ENCODE data around the gene SH2D3C. TPM values are rescaled to one million over a fixed set of nuclear protein-coding genes. Genes with fewer than 3 reads are reported as not detected.

SH2D3C gene
- total and polyA plus RNA-seq, 2 of the 4 experiments (the other 2 are of a cell fraction): under 0.01 to 0.24 TPM

DNA sequence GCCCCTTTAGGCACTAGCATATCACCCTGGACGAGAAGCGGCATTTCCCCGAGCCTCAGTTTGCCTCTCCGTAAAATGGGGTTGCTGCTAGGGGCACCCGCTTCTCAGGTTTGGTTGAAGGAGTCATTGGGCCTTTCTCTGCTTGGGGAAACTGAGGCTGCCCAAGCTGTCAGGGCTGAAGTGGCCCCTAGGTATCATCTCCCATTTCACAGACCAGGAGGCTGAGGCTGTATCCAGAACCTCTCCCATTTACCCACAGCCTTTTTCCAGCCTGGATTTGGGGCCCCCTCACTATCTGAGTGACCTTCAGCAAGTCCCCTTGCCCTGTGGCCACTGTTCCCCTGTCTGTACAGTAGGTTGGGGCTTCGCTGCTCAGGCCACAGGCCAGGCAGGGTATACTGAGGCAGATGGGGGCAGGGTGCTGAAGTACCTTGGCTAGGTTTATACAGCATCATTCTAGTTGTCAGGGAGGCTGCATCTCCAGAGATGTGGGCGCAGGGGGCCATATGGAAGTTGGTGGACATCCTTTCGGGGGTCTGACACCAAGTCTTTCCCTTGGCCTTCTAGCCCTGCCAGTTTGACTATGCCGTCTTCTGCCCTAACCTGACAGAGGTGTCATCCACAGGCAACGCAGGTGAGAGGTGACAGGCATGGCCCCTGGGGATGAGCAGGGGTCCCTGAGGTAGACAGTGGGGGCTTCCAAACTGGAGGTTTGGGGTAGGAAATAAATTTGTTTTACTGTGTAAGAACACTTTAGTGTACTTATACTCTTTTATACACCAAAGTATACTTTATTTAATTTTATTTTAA lies 32.1 kb upstream of the SH2D3C start:
- in situ Hi-C loops (cut with MboI; ENCODE audit: low sequenced_read_pairs): no loop called here
- CTCF ChIA-PET: no interaction called here
- no TSS peak for BruUV-seq (replicated peaks)

More for the DNA sequence above, 32.1 kb upstream of the SH2D3C start:
- Histone ChIP-seq H2AFZ (replicated peaks; ENCODE audit: low read length, poor library complexity) (no peak overlapping the region), H3K56ac (ENCODE audit: extremely low read depth, insufficient read depth, low read length) (no peak overlapping the region), H3K79me1 (ENCODE audit: low read depth in 1 of 2, low read length in 2 of 2) (peaks cover 23 to 42% of the 10 kb centered on the region in 2 experiments), H2AK5ac (ENCODE audit: low read depth, low read length) (no peak overlapping the region), H3K4me3 (ENCODE audit: insufficient read depth, low read depth, low read length) (no peak overlapping the region), H4K91ac (ENCODE audit: insufficient read depth, low read depth, low read length) (no peak overlapping the region), H4K20me1 (ENCODE audit: insufficient read depth, low read length) (peaks cover 14% of the 10 kb centered on the region), H4K8ac (ENCODE audit: low read depth in 2 of 2, low read length in 2 of 2) (no peak overlapping the region), H3K4me2 (ENCODE audit: low read depth, low read length) (no peak overlapping the region), H3K23ac (ENCODE audit: low read depth, low read length) (no peak overlapping the region), H2BK20ac (ENCODE audit: low read depth, low read length) (no peak overlapping the region), H2AK9ac (replicated peaks; ENCODE audit: low read depth, low read length, poor library complexity) (no peak overlapping the region), H3K4ac (ENCODE audit: low read depth, low read length) (no peak overlapping the region), H2BK5ac (ENCODE audit: low read depth, low read length, poor library complexity, severe bottlenecking) (no peak overlapping the region), H3K9me1 (ENCODE audit: insufficient read depth, low read length) (no peaks in the 10 kb centered on the region), H3K14ac (replicated peaks; ENCODE audit: low read depth, low read length) (no peak overlapping the region), H4K5ac (ENCODE audit: low read depth, low read length) (no peak overlapping the region), H3K9ac (ENCODE audit: low read depth, low read length) (no peak overlapping the region), H3K18ac (ENCODE audit: low read depth, low read length) (no peak overlapping the region), H3K27ac (ENCODE audit: insufficient read depth, low read length) (no peak overlapping the region), H2BK120ac (ENCODE audit: low read depth, low read length) (no peak overlapping the region), H2BK15ac (ENCODE audit: low read depth, low read length) (no peak overlapping the region), H3K36me3 (ENCODE audit: control insufficient read depth, insufficient read depth, low read length) (peaks cover 72% of the 10 kb centered on the region), H3K27me3 (ENCODE audit: control insufficient read depth, insufficient read depth, low read length) (no peaks in the 10 kb centered on the region), H3K9me3 (ENCODE audit: control insufficient read depth, insufficient read depth, low read length) (no peaks in the 10 kb centered on the region), H3K4me1 (ENCODE audit: control insufficient read depth, insufficient read depth, low read length) (no peaks in the 10 kb centered on the region)
- dilution Hi-C loops (cut with HindIII; ENCODE audit: low sequenced_read_pairs, unreplicated experiment): no loop called here
- intact Hi-C loops (cut with micrococcal nuclease): no loop called here
- POLR2A ChIA-PET (ENCODE audit: unreplicated experiment): no interaction called here
- no peak for ATAC-seq (ENCODE audit: low read depth)
- DNase-seq: no peak
- 89% methylated on average over 5 of the region's 10 CpGs; no CpG with 5 or more reads in 1 of the 2 experiments for WGBS, 2 experiments (ENCODE audit: extremely low coverage in 2 of 2, insufficient read length in 1 of 2)
- TF ChIP-seq, protein P1, sequence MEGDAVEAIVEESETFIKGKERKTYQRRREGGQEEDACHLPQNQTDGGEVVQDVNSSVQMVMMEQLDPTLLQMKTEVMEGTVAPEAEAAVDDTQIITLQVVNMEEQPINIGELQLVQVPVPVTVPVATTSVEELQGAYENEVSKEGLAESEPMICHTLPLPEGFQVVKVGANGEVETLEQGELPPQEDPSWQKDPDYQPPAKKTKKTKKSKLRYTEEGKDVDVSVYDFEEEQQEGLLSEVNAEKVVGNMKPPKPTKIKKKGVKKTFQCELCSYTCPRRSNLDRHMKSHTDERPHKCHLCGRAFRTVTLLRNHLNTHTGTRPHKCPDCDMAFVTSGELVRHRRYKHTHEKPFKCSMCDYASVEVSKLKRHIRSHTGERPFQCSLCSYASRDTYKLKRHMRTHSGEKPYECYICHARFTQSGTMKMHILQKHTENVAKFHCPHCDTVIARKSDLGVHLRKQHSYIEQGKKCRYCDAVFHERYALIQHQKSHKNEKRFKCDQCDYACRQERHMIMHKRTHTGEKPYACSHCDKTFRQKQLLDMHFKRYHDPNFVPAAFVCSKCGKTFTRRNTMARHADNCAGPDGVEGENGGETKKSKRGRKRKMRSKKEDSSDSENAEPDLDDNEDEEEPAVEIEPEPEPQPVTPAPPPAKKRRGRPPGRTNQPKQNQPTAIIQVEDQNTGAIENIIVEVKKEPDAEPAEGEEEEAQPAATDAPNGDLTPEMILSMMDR (conservative IDR thresholded peaks at IDR 0.05; ENCODE audit: low read depth, low read length): no peak
- TF ChIP-seq RAD21 (IDR thresholded peaks at IDR 0.05; ENCODE audit: low read length): no peak
- TF ChIP-seq POLR2A (IDR thresholded peaks at IDR 0.05; ENCODE audit: low read depth, low read length): no peak
- TF ChIP-seq FOS (IDR thresholded peaks at IDR 0.05; ENCODE audit: low read depth, low read length): no peak

Data from IMR-90 (cell line).